SJCRH30 (cell line): Measurements from ENCODE around the gene LZTFL1. TPM values are rescaled to one million over a fixed set of nuclear protein-coding genes. Genes with fewer than 3 reads are reported as not detected.

Source experiments
- DNase-seq, 2 experiments: peaks; one replicate each; pipeline ENCODE4 v3.0.0-alpha.2; 2015 to 2020
- H3K27ac ChIP-seq: fragments of 250-450 bp; sonication (Bioruptor Pico); 2 replicates; pipeline ENCODE4 v1.5.1; 2020; ENCODE audit warnings: mild to moderate bottlenecking, moderate library complexity
- H3K27me3 ChIP-seq: fragments of 250-450 bp; sonication (Bioruptor Pico); 2 replicates; pipeline ENCODE4 v1.5.1; 2020; ENCODE audit warnings: mild to moderate bottlenecking, moderate library complexity
- H3K36me3 ChIP-seq: fragments of 250-450 bp; sonication (Bioruptor Pico); 2 replicates; pipeline ENCODE4 v1.5.1; 2020; ENCODE audit warnings: mild to moderate bottlenecking, moderate library complexity
- H3K4me1 ChIP-seq: fragments of 250-450 bp; sonication (Bioruptor Pico); 2 replicates; pipeline ENCODE4 v1.5.1; 2020; ENCODE audit warnings: mild to moderate bottlenecking, moderate library complexity
- H3K4me3 ChIP-seq: fragments of 250-450 bp; sonication (Bioruptor Pico); 2 replicates; pipeline ENCODE4 v1.5.1; 2020; ENCODE audit warnings: mild to moderate bottlenecking, moderate library complexity
- H3K9me3 ChIP-seq: fragments of 250-450 bp; sonication (Bioruptor Pico); replicated peaks from 2 replicates; pipeline ENCODE4 v1.5.1; 2020; ENCODE audit warnings: mild to moderate bottlenecking, moderate library complexity
- total RNA-seq: library from RNA; depleted of rRNA; stranded (reverse); fragments of >200 nt; shearing (Covaris generic); gene quantifications from 2 replicates; pipeline ENCODE4 v1.2.3, GENCODE V29; 2014; rRNA removed

LZTFL1 gene
- total RNA-seq, 1 experiment from 2014 or later, result 14.1 TPM

GRCh38 chr3:45777746-45778386, 64.1 kb downstream of the LZTFL1 start:
- Histone ChIP-seq H3K36me3 (no peaks in the 10 kb centered on the region), H3K4me1 (peaks cover 15% of the 10 kb centered on the region; the same call in 1 of the 2 replicates), H3K27ac (no peak overlapping the region), H3K4me3 (no peak overlapping the region), H3K27me3 (no peaks in the 10 kb centered on the region), H3K9me3 (no peaks in the 10 kb centered on the region)
- DNase-seq, result no peak

DNA sequence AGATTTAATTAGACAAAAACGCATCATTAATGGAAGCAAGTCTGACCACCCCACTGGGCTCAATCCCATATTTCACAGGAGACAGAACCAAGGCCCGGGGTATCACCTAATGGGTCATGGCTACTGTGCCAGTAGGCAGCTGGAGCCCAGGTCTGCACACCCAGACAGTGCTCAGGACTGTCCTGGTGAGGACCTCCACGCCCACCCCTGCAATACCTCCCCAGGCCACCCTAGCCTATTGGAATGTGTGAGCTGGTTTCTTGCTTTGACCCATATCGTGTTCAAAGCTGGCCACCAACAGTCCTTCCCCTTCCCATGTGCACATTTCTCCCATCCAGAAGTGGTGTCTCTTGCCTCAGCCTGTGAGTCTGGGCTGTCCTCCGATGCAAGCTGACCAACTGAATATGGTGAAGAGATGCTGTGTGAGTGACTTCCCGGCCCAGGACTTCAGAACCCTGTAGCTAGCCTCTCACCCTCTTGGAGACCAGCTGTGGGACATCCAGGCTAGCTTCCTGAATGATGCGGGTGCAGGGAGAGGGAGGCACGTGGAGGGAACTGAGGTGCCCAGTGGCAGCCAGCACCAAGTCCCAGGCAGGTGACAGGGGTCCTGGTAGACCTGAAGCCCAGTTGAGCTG, 64.7 kb downstream of the LZTFL1 start:
- Histone ChIP-seq H3K4me3 (no peak overlapping the region), H3K36me3 (no peaks in the 10 kb centered on the region), H3K4me1 (peaks cover 15% of the 10 kb centered on the region; the same call in 1 of the 2 replicates), H3K27me3 (no peaks in the 10 kb centered on the region), H3K27ac (no peak overlapping the region), H3K9me3 (no peaks in the 10 kb centered on the region)
- no peak for DNase-seq

DNA sequence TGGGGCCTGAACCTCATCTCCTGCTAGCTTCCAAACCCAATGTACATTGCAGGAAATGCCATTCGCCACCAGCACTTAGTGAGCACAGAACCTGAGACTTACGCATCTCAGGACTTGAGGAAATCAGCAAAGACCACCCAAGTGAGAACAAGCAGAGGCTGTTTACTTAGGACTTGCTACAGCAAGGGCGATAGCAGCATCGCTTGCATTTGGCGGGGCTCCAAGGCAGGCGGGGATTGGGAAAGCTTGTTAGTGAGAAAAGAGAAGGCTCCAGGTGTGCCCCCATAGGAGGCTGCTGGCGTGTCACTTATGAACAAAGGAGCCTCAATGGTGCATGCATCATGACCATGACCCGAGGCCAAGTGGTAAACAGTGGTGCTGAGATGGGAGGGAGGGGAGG, 65.3 kb downstream of the LZTFL1 start:
- Histone ChIP-seq H3K27ac (no peak overlapping the region), H3K27me3 (no peaks in the 10 kb centered on the region), H3K4me1 (peaks cover 15% of the 10 kb centered on the region; the same call in 1 of the 2 replicates), H3K36me3 (no peaks in the 10 kb centered on the region), H3K9me3 (no peaks in the 10 kb centered on the region), H3K4me3 (no peak overlapping the region)
- DNase-seq, result peak; percentile 80 to 86

- Histone ChIP-seq H3K9me3 (no peaks in the 10 kb centered on the region), H3K36me3 (no peaks in the 10 kb centered on the region), H3K4me1 (peaks cover 15% of the 10 kb centered on the region; the same call in 1 of the 2 replicates), H3K27me3 (no peaks in the 10 kb centered on the region), H3K27ac (no peak overlapping the region), H3K4me3 (no peak overlapping the region)
- no peak for DNase-seq
Observed at GRCh38 chr3:45776301-45776595, 65.7 kb downstream of the LZTFL1 start.

DNA sequence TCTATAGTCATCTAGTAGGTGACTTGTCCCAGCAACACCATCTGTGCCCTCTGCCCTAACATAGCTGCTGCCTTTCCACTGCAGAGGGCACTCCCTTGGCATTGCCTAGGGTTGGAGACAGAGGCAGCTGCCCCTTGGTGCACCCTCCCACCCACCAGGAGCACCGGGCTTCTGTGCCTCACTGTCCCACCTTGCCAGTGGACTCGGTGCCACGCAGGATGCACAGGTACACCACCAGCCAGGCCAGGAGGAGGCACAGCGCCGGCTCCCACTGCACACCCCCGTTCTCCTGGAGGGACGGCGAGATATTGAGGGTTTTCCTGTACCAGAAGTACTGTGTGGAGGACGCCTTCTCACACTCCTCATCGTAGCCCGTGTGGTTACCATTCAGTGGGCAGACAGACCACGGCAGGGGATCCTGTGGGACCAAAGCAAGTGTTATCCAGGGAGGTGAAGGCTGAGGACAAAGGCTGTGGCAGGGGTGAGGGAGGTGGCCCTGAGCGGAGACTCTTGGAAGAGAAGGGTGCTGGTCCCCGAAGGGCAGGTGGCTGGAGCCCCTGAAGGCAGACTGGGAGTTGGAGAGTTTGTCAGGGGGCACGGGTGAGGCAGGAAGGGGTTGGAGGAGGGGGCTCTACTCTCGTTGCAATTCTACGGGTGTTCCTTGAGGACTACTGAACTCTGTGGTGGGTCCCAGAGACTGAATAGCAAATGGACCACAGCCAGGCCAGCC, 66.2 kb downstream of the LZTFL1 start:
- H3K27me3 ChIP-seq, result no peaks in the 10 kb centered on the region
- H3K4me1 ChIP-seq, result peaks cover 15% of the 10 kb centered on the region; the same call in 1 of the 2 replicates
- no peaks in the 10 kb centered on the region for H3K9me3 ChIP-seq
- no peak for DNase-seq
- no peak overlapping the region for H3K4me3 ChIP-seq
- H3K27ac ChIP-seq, result no peak overlapping the region
- no peaks in the 10 kb centered on the region for H3K36me3 ChIP-seq

- no peaks in the 10 kb centered on the region for H3K27me3 ChIP-seq
- H3K36me3 ChIP-seq, result no peaks in the 10 kb centered on the region
- H3K4me1 ChIP-seq, result peaks cover 15% of the 10 kb centered on the region; the same call in 1 of the 2 replicates
- no peaks in the 10 kb centered on the region for H3K9me3 ChIP-seq
- no peak for DNase-seq
- H3K27ac ChIP-seq, result no peak overlapping the region
- H3K4me3 ChIP-seq, result no peak overlapping the region
Observed at GRCh38 chr3:45774581-45775521, 67.1 kb downstream of the LZTFL1 start.

DNA sequence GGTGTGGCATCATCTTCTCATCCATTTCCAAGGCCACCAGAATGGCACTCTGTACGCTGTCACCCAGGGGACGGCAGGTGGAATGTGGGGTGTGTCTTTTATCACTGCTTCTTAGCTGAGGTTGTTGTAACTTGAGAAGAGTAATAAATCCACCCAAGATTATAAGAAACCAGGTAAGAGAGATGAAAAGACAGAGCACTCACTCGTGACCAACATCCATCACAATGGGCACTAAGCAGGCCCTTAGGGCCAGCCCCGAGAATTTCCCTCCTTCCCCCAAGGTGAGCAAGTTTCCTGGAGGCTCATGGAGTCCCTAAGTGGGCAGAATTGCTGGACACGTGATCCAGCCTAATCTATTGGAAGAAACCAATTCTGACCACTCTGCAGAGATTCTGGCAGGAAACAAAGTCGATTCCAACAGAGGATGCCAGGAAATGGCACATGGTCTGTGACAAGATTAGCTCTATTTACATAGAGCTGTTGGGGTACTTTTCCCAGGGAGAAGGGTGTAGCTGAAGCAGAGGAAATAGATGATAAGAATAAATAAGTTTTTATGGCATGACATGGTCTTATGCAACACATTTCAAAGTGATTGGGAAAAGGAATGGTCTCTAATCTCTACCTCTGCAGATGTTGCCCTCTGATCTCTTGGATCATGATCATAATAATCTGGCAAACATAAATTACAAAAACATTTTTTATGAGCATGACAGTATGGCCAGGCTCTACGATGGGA, 68.0 kb downstream of the LZTFL1 start:
- Histone ChIP-seq H3K27me3 (no peaks in the 10 kb centered on the region), H3K4me1 (peaks cover 15% of the 10 kb centered on the region; the same call in 1 of the 2 replicates), H3K36me3 (no peaks in the 10 kb centered on the region), H3K9me3 (no peaks in the 10 kb centered on the region), H3K27ac (no peak overlapping the region), H3K4me3 (no peak overlapping the region)
- DNase-seq, result no peak

Other genes starting within 250 kb of the LZTFL1 start
- gene LIMD1, start 247.4 kb downstream of the LZTFL1 start, total RNA-seq, result 25.0 and 28.0 TPM in 2 replicates
- 21.7 and 25.0 TPM in 2 replicates for gene SACM1L, start 152.7 kb downstream of the LZTFL1 start, total RNA-seq
- gene SLC6A20, start 45.6 kb downstream of the LZTFL1 start, total RNA-seq, result not detected in 2 replicates
- gene CCR9, start 44.4 kb upstream of the LZTFL1 start, total RNA-seq, result not detected in 2 replicates
- gene CXCR6, start 101.3 kb upstream of the LZTFL1 start, total RNA-seq, result not detected in 2 replicates
- 6.5 and 7.2 TPM in 2 replicates for gene FYCO1, start 153.7 kb upstream of the LZTFL1 start, total RNA-seq
- gene XCR1, start 185.4 kb upstream of the LZTFL1 start, total RNA-seq, result not detected in 2 replicates